ENCODE results near the gene PLPP2.

- no peak for TF ChIP-seq ZNF274 (IDR thresholded peaks at IDR 0.05; ENCODE audit: low read depth, low read length)
- TF ChIP-seq SUZ12 (IDR thresholded peaks at IDR 0.05; ENCODE audit: extremely low read depth, insufficient read depth, insufficient read length) = no peak
- no peak for TF ChIP-seq YY1 (IDR thresholded peaks at IDR 0.05; ENCODE audit: insufficient read depth, insufficient read length)
These were observed 39.3 kb upstream of the PLPP2 start for GRCh38 chr19:330503-330902.

All from NT2/D1 (cell line).